HFFc6 (cell line): ENCODE data around the gene SEL1L. TPM values are rescaled to one million over a fixed set of nuclear protein-coding genes. Genes with fewer than 3 reads are reported as not detected.

Source experiments
- DNase-seq: peaks from one replicate; pipeline ENCODE4 v3.0.0-alpha.2; 2018
- H3K27ac Mint-ChIP-seq: 2 replicates; pipeline ENCODE4 v1.8.0; 2020; ENCODE audit warnings: mild to moderate bottlenecking, mixed read lengths
- H3K27me3 Mint-ChIP-seq: 2 replicates; pipeline ENCODE4 v1.8.0; 2021; ENCODE audit warnings: mild to moderate bottlenecking, moderate library complexity, mixed read lengths; ENCODE audit not compliant: insufficient read depth
- H3K36me3 Mint-ChIP-seq: 2 replicates; pipeline ENCODE4 v1.8.0; 2021; ENCODE audit warnings: low read depth, mixed read lengths
- H3K4me1 Mint-ChIP-seq: 2 replicates; pipeline ENCODE4 v1.8.0; 2020; ENCODE audit warnings: low read depth, mixed read lengths
- H3K4me3 Mint-ChIP-seq: 2 replicates; pipeline ENCODE4 v1.8.0; 2020; ENCODE audit warnings: mild to moderate bottlenecking, moderate library complexity, mixed read lengths
- H3K9me3 Mint-ChIP-seq: 2 replicates; pipeline ENCODE4 v1.8.0; 2020; ENCODE audit warnings: mild to moderate bottlenecking, mixed read lengths
- CTCF ChIP-seq: fragments of 200-600 bp; sonication (generic); IDR thresholded peaks from 2 replicates; pipeline ENCODE4 v1.5.0; 2021; ENCODE audit warnings: antibody characterized with exemption, mild to moderate bottlenecking
- total RNA-seq, 6 experiments: library from RNA; stranded (reverse); fragmentation: NEBNext Ultra II Directional; extraction: Animal tissue kit (Norgen Biotek cat#: 25700); gene quantifications; 2 replicates in 1 of 6; 3 replicates in 5 of 6; pipeline ENCODE4 v1.2.3, GENCODE V29; 2021

Gene SEL1L
- total RNA-seq, 6 experiments from 2014 or later = 84.1 to 101 (median 98.4) TPM

- H3K27ac Mint-ChIP-seq = no peak overlapping the region
- no peaks in the 10 kb centered on the region for H3K27me3 Mint-ChIP-seq
- H3K36me3 Mint-ChIP-seq = peaks cover 16% of the 10 kb centered on the region
- H3K4me3 Mint-ChIP-seq = no peak overlapping the region
- H3K4me1 Mint-ChIP-seq = no peaks in the 10 kb centered on the region
- DNase-seq = no peak
- TF ChIP-seq CTCF = no peak
- H3K9me3 Mint-ChIP-seq = no peaks in the 10 kb centered on the region
Measured at GRCh38 chr14:81525129-81525528, 8.5 kb downstream of the SEL1L start.

- no peak overlapping the region for H3K27ac Mint-ChIP-seq
- DNase-seq = no peak
- no peaks in the 10 kb centered on the region for H3K27me3 Mint-ChIP-seq
- no peak overlapping the region for H3K4me3 Mint-ChIP-seq
- H3K9me3 Mint-ChIP-seq = no peaks in the 10 kb centered on the region
- peaks cover 16% of the 10 kb centered on the region for H3K36me3 Mint-ChIP-seq
- TF ChIP-seq CTCF = no peak
- peaks cover 11% of the 10 kb centered on the region for H3K4me1 Mint-ChIP-seq
Measured at GRCh38 chr14:81523616-81524015, 10.0 kb downstream of the SEL1L start.

DNA sequence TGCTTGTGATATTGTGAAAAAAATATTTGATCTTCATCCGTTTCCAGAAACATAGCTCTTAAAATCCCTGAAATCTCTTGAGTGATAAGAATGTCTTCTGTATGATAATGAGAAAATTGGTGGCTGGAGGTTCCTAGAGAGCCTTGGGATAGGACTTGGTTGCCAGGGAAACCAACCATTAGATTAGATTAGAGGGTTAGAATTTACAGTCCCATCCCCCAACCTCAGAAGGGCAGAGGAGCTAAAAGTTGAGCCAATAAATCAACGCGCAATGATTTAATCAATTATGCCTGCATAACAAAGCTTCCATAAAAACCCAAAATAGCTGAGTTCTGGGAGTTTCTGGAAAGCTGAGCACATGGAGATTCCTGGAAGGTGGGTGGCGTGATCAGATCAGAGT lies 10.6 kb downstream of the SEL1L start:
- no peak overlapping the region for H3K27ac Mint-ChIP-seq
- H3K27me3 Mint-ChIP-seq = no peaks in the 10 kb centered on the region
- H3K4me1 Mint-ChIP-seq = peaks cover 13% of the 10 kb centered on the region
- H3K4me3 Mint-ChIP-seq = no peak overlapping the region
- H3K36me3 Mint-ChIP-seq = peaks cover 16% of the 10 kb centered on the region
- no peak for DNase-seq
- TF ChIP-seq CTCF = no peak
- H3K9me3 Mint-ChIP-seq = no peaks in the 10 kb centered on the region

DNA sequence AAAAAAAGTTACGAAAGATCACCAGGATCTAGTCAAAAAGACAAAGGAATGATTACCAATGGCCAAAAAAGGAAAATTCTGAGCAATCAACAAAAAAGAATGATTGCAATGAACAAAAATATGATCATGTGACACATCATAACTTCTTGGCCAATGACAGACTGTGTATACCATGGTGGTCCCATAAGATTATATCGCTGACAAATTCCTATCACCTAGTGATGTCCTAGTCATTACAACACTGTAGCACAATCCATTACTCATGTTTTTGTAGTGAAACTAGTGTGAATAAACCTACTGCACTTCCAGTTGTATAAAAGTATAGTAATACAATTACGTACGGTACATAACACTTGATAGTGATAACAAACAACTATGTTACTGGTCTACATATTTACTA lies 12.3 kb downstream of the SEL1L start:
- H3K4me1 Mint-ChIP-seq = peaks cover 29% of the 10 kb centered on the region
- H3K4me3 Mint-ChIP-seq = no peak overlapping the region
- DNase-seq = no peak
- no peaks in the 10 kb centered on the region for H3K9me3 Mint-ChIP-seq
- no peaks in the 10 kb centered on the region for H3K27me3 Mint-ChIP-seq
- TF ChIP-seq CTCF = no peak
- peaks cover 14% of the 10 kb centered on the region for H3K36me3 Mint-ChIP-seq
- H3K27ac Mint-ChIP-seq = no peak overlapping the region

GRCh38 chr14:81519200-81520011 lies 14.2 kb downstream of the SEL1L start:
- Mint-ChIP-seq H3K4me1 (peaks cover 29% of the 10 kb centered on the region), H3K27me3 (no peaks in the 10 kb centered on the region), H3K27ac (peak overlapping the region; percentile 35), H3K4me3 (no peak overlapping the region), H3K9me3 (no peaks in the 10 kb centered on the region), H3K36me3 (peaks cover 17% of the 10 kb centered on the region)
- no peak for DNase-seq
- no peak for TF ChIP-seq CTCF
